ENCODE results near the gene CACNA1B.
"Not testable (repeated sequence)": the region's sequence is repeated elsewhere in the genome, so short reads cannot be mapped to it uniquely, and the experiment has no call there.

Gene CACNA1B

GRCh38 chr9:137890768-137891587, 13.4 kb downstream of the CACNA1B start:
- not testable (repeated sequence) for DNase-seq

GRCh38 chr9:137891588-137892423, 14.2 kb downstream of the CACNA1B start:
- no peak for DNase-seq

- no peak for DNase-seq
These were observed 15.0 kb downstream of the CACNA1B start for GRCh38 chr9:137892424-137893191.

- no peak for DNase-seq
These were observed 16.1 kb downstream of the CACNA1B start for GRCh38 chr9:137893670-137894069.

- no peak for DNase-seq
These were observed 22.2 kb downstream of the CACNA1B start for GRCh38 chr9:137899551-137900360.

- no peak for DNase-seq
These were observed 23.2 kb downstream of the CACNA1B start for GRCh38 chr9:137900584-137901310.

GRCh38 chr9:137902646-137903045, 25.1 kb downstream of the CACNA1B start:
- no peak for DNase-seq

GRCh38 chr9:137905740-137906139, 28.2 kb downstream of the CACNA1B start:
- no peak for DNase-seq

GRCh38 chr9:137907776-137908175, 30.2 kb downstream of the CACNA1B start:
- no peak for DNase-seq

- no peak for DNase-seq
These were observed 35.1 kb downstream of the CACNA1B start for GRCh38 chr9:137912671-137913070.

GRCh38 chr9:137913132-137913531, 35.5 kb downstream of the CACNA1B start:
- no peak for DNase-seq

- DNase-seq, result no peak
These were observed 36.5 kb downstream of the CACNA1B start for GRCh38 chr9:137913771-137914767.

- DNase-seq, result no peak
These were observed 39.0 kb downstream of the CACNA1B start for GRCh38 chr9:137916540-137916939.

GRCh38 chr9:137917116-137917515, 39.5 kb downstream of the CACNA1B start:
- no peak for DNase-seq

- no peak for DNase-seq
These were observed 40.2 kb downstream of the CACNA1B start for GRCh38 chr9:137917795-137918194.

GRCh38 chr9:137918331-137919094, 40.9 kb downstream of the CACNA1B start:
- no peak for DNase-seq

- DNase-seq, result no peak
These were observed 41.5 kb downstream of the CACNA1B start for GRCh38 chr9:137919095-137919465.

- DNase-seq, result no peak
These were observed 42.1 kb downstream of the CACNA1B start for GRCh38 chr9:137919649-137920141.

GRCh38 chr9:137920753-137921152, 43.2 kb downstream of the CACNA1B start:
- DNase-seq, result no peak
